ENCODE results near the gene MRPL17.
A peak's percentile ranks its signal among the peaks of the same experiment; 100 is the strongest.

The MRPL17 gene

GRCh38 chr11:6682936-6683861 lies at the start of gene MRPL17:
TSS of gene MRPL17 (minus strand) at chr11:6683340. CDS start at chr11:6683296, 44 bp downstream.
- H3K4me3 ChIP-seq (ENCODE audit: low read depth, low read length) = peak within 1 kb of the TSS; percentile 100
- TF ChIP-seq CTCF (IDR thresholded peaks at IDR 0.05; ENCODE audit: insufficient read depth, low read length, missing control alignments) = peak; percentile 88
- ChIA-PET CTCF (interaction anchor here (0.7 to 5.3 kb wide), 38 partner anchors 11 to 304 kb away, joined by 3 to 75 read pairs (median 4); partner anchors contain the start of genes ARFIP2, TAF10, TIMM10B and TPP1), POLR2A (interaction anchor here (0.7 to 1.1 kb wide), 5 partner anchors 11 to 79 kb away, joined by 3 to 7 read pairs (median 4); partner anchors contain the start of genes TAF10 and TPP1)
- peak; percentile 86 for DNase-seq (ENCODE audit: low read depth, low spot score)

GRCh38 chr11:6727971-6728760 lies 45.0 kb upstream of the MRPL17 start:
- no peak for DNase-seq (ENCODE audit: low read depth, low spot score)
- no peak for TF ChIP-seq CTCF (IDR thresholded peaks at IDR 0.05; ENCODE audit: insufficient read depth, low read length, missing control alignments)
- ChIA-PET POLR2A (no interaction called here), CTCF (interaction anchor here (0.5 to 3.8 kb wide), 9 partner anchors 9 to 350 kb away, joined by 3 to 27 read pairs (median 4); no protein-coding TSS in a partner anchor)
- no peak overlapping the region for H3K4me3 ChIP-seq (ENCODE audit: low read depth, low read length)

- no peak overlapping the region for H3K4me3 ChIP-seq (ENCODE audit: low read depth, low read length)
- ChIA-PET POLR2A (no interaction called here), CTCF (no interaction called here)
- no peak for TF ChIP-seq CTCF (IDR thresholded peaks at IDR 0.05; ENCODE audit: insufficient read depth, low read length, missing control alignments)
- DNase-seq (ENCODE audit: low read depth, low spot score) = no peak
Observed at GRCh38 chr11:6725386-6725896, 42.3 kb upstream of the MRPL17 start.

GRCh38 chr11:6724013-6724412 lies 40.9 kb upstream of the MRPL17 start:
- TF ChIP-seq CTCF (IDR thresholded peaks at IDR 0.05; ENCODE audit: insufficient read depth, low read length, missing control alignments) = no peak
- POLR2A ChIA-PET = no interaction called here
- H3K4me3 ChIP-seq (ENCODE audit: low read depth, low read length) = no peak overlapping the region
- CTCF ChIA-PET = interaction anchor here (1.7 kb wide), 1 partner anchor 31 kb away, joined by 6 read pairs; no protein-coding TSS in a partner anchor
- no peak for DNase-seq (ENCODE audit: low read depth, low spot score)

GRCh38 chr11:6721343-6721742 lies 38.2 kb upstream of the MRPL17 start:
- no peak overlapping the region for H3K4me3 ChIP-seq (ENCODE audit: low read depth, low read length)
- DNase-seq (ENCODE audit: low read depth, low spot score) = no peak
- TF ChIP-seq CTCF (IDR thresholded peaks at IDR 0.05; ENCODE audit: insufficient read depth, low read length, missing control alignments) = no peak
- CTCF ChIA-PET = interaction anchor here (0.9 to 2.4 kb wide), 4 partner anchors 16 to 25 kb away, joined by 3 to 10 read pairs (median 6); no protein-coding TSS in a partner anchor
- POLR2A ChIA-PET = no interaction called here

Data from AG04449 (cell line).